Measurements from ENCODE around the gene COL15A1.

Gene COL15A1

GRCh38 chr9:98989036-98990000, 45.6 kb downstream of the COL15A1 start:
- Histone ChIP-seq H3K27me3 (ENCODE audit: insufficient read depth, low read length, poor library complexity) (no peaks in the 10 kb centered on the region), H4K8ac (ENCODE audit: low read depth, low read length) (no peak overlapping the region), H3K56ac (ENCODE audit: low read length) (no peak overlapping the region), H4K5ac (ENCODE audit: low read length) (no peak overlapping the region), H3K4ac (ENCODE audit: low read depth, low read length) (no peak overlapping the region), H2BK15ac (replicated peaks; ENCODE audit: low read depth) (no peak overlapping the region), H3K4me1 (ENCODE audit: control insufficient read depth, low read depth, low read length) (no peaks in the 10 kb centered on the region), H3K4me3 (ENCODE audit: low read length) (no peak overlapping the region), H3K36me3 (ENCODE audit: control insufficient read depth, insufficient read depth, low read length) (no peaks in the 10 kb centered on the region), H3K18ac (ENCODE audit: low read length) (no peak overlapping the region), H3K27ac (ENCODE audit: low read depth, low read length) (no peak overlapping the region), H3K4me2 (ENCODE audit: low read length) (no peak overlapping the region), H3K79me1 (ENCODE audit: low read length) (no peaks in the 10 kb centered on the region), H3K79me2 (ENCODE audit: control insufficient read depth, insufficient read depth, low read length) (no peaks in the 10 kb centered on the region), H2BK120ac (ENCODE audit: low read depth, low read length) (no peak overlapping the region), H3K9ac (ENCODE audit: low read length) (no peak overlapping the region), H3K23ac (ENCODE audit: low read length) (no peak overlapping the region), H2BK5ac (ENCODE audit: low read length) (no peak overlapping the region), H2AK5ac (ENCODE audit: low read length) (no peak overlapping the region)
- no CpG with 5 or more reads among the region's 13 CpGs for WGBS (ENCODE audit: extremely low coverage, insufficient coverage, low lambda C conversion rate)
- DNase-seq, result peak; percentile 57

- Histone ChIP-seq H3K9ac (ENCODE audit: low read length) (no peak overlapping the region), H3K4me2 (ENCODE audit: low read length) (no peak overlapping the region), H3K79me1 (ENCODE audit: low read length) (no peaks in the 10 kb centered on the region), H4K5ac (ENCODE audit: low read length) (no peak overlapping the region), H3K4ac (ENCODE audit: low read depth, low read length) (no peak overlapping the region), H3K36me3 (ENCODE audit: control insufficient read depth, insufficient read depth, low read length) (no peaks in the 10 kb centered on the region), H4K8ac (ENCODE audit: low read depth, low read length) (no peak overlapping the region), H2AK5ac (ENCODE audit: low read length) (no peak overlapping the region), H3K18ac (ENCODE audit: low read length) (no peak overlapping the region), H3K23ac (ENCODE audit: low read length) (no peak overlapping the region), H3K4me1 (ENCODE audit: control insufficient read depth, low read depth, low read length) (no peaks in the 10 kb centered on the region), H2BK120ac (ENCODE audit: low read depth, low read length) (no peak overlapping the region), H3K4me3 (ENCODE audit: low read length) (no peak overlapping the region), H3K56ac (ENCODE audit: low read length) (no peak overlapping the region), H3K27ac (ENCODE audit: low read depth, low read length) (no peak overlapping the region), H3K79me2 (ENCODE audit: control insufficient read depth, insufficient read depth, low read length) (no peaks in the 10 kb centered on the region), H2BK5ac (ENCODE audit: low read length) (no peak overlapping the region), H2BK15ac (replicated peaks; ENCODE audit: low read depth) (no peak overlapping the region), H3K27me3 (ENCODE audit: insufficient read depth, low read length, poor library complexity) (no peaks in the 10 kb centered on the region)
- WGBS (ENCODE audit: extremely low coverage, insufficient coverage, low lambda C conversion rate), result no CpG with 5 or more reads among the region's 8 CpGs
- no peak for DNase-seq
These were observed 46.6 kb downstream of the COL15A1 start for GRCh38 chr9:98990181-98990870.

GRCh38 chr9:98992107-98992884, 48.6 kb downstream of the COL15A1 start:
- DNase-seq, result no peak
- H3K9ac ChIP-seq (ENCODE audit: low read length), result no peak overlapping the region
- no peak overlapping the region for H4K5ac ChIP-seq (ENCODE audit: low read length)
- H3K27ac ChIP-seq (ENCODE audit: low read depth, low read length), result no peak overlapping the region
- H3K36me3 ChIP-seq (ENCODE audit: control insufficient read depth, insufficient read depth, low read length), result no peaks in the 10 kb centered on the region
- H3K79me1 ChIP-seq (ENCODE audit: low read length), result no peaks in the 10 kb centered on the region
- H3K23ac ChIP-seq (ENCODE audit: low read length), result no peak overlapping the region
- no peak overlapping the region for H3K18ac ChIP-seq (ENCODE audit: low read length)
- no peaks in the 10 kb centered on the region for H3K27me3 ChIP-seq (ENCODE audit: insufficient read depth, low read length, poor library complexity)
- no peak overlapping the region for H2BK120ac ChIP-seq (ENCODE audit: low read depth, low read length)
- no peak overlapping the region for H3K4me3 ChIP-seq (ENCODE audit: low read length)
- H2BK15ac ChIP-seq (replicated peaks; ENCODE audit: low read depth), result no peak overlapping the region
- H2AK5ac ChIP-seq (ENCODE audit: low read length), result no peak overlapping the region
- H3K4me2 ChIP-seq (ENCODE audit: low read length), result no peak overlapping the region
- H3K56ac ChIP-seq (ENCODE audit: low read length), result no peak overlapping the region
- no CpG with 5 or more reads among the region's 33 CpGs for WGBS (ENCODE audit: extremely low coverage, insufficient coverage, low lambda C conversion rate)
- no peak overlapping the region for H4K8ac ChIP-seq (ENCODE audit: low read depth, low read length)
- H2BK5ac ChIP-seq (ENCODE audit: low read length), result no peak overlapping the region
- no peaks in the 10 kb centered on the region for H3K4me1 ChIP-seq (ENCODE audit: control insufficient read depth, low read depth, low read length)
- no peaks in the 10 kb centered on the region for H3K79me2 ChIP-seq (ENCODE audit: control insufficient read depth, insufficient read depth, low read length)
- no peak overlapping the region for H3K4ac ChIP-seq (ENCODE audit: low read depth, low read length)

GRCh38 chr9:98992885-98993569, 49.3 kb downstream of the COL15A1 start:
- DNase-seq, result no peak
- Histone ChIP-seq H4K5ac (ENCODE audit: low read length) (no peak overlapping the region), H2BK15ac (replicated peaks; ENCODE audit: low read depth) (no peak overlapping the region), H2BK120ac (ENCODE audit: low read depth, low read length) (no peak overlapping the region), H3K4me2 (ENCODE audit: low read length) (no peak overlapping the region), H3K27ac (ENCODE audit: low read depth, low read length) (no peak overlapping the region), H3K4ac (ENCODE audit: low read depth, low read length) (no peak overlapping the region), H3K56ac (ENCODE audit: low read length) (no peak overlapping the region), H3K4me1 (ENCODE audit: control insufficient read depth, low read depth, low read length) (no peaks in the 10 kb centered on the region), H3K9ac (ENCODE audit: low read length) (no peak overlapping the region), H2AK5ac (ENCODE audit: low read length) (no peak overlapping the region), H3K23ac (ENCODE audit: low read length) (no peak overlapping the region), H3K79me1 (ENCODE audit: low read length) (no peaks in the 10 kb centered on the region), H2BK5ac (ENCODE audit: low read length) (no peak overlapping the region), H4K8ac (ENCODE audit: low read depth, low read length) (no peak overlapping the region), H3K4me3 (ENCODE audit: low read length) (no peak overlapping the region), H3K79me2 (ENCODE audit: control insufficient read depth, insufficient read depth, low read length) (no peaks in the 10 kb centered on the region), H3K18ac (ENCODE audit: low read length) (no peak overlapping the region), H3K36me3 (ENCODE audit: control insufficient read depth, insufficient read depth, low read length) (no peaks in the 10 kb centered on the region), H3K27me3 (ENCODE audit: insufficient read depth, low read length, poor library complexity) (no peaks in the 10 kb centered on the region)
- no CpG with 5 or more reads among the region's 6 CpGs for WGBS (ENCODE audit: extremely low coverage, insufficient coverage, low lambda C conversion rate)

- H3K56ac ChIP-seq (ENCODE audit: low read length), result no peak overlapping the region
- peaks cover 1% of the 10 kb centered on the region for H3K4me1 ChIP-seq (ENCODE audit: control insufficient read depth, low read depth, low read length)
- no peak overlapping the region for H2BK5ac ChIP-seq (ENCODE audit: low read length)
- H3K27me3 ChIP-seq (ENCODE audit: insufficient read depth, low read length, poor library complexity), result no peaks in the 10 kb centered on the region
- no CpG with 5 or more reads among the region's 6 CpGs for WGBS (ENCODE audit: extremely low coverage, insufficient coverage, low lambda C conversion rate)
- no peak overlapping the region for H4K5ac ChIP-seq (ENCODE audit: low read length)
- H3K4me3 ChIP-seq (ENCODE audit: low read length), result no peak overlapping the region
- no peak overlapping the region for H2AK5ac ChIP-seq (ENCODE audit: low read length)
- H2BK15ac ChIP-seq (replicated peaks; ENCODE audit: low read depth), result no peak overlapping the region
- no peaks in the 10 kb centered on the region for H3K36me3 ChIP-seq (ENCODE audit: control insufficient read depth, insufficient read depth, low read length)
- no peaks in the 10 kb centered on the region for H3K79me2 ChIP-seq (ENCODE audit: control insufficient read depth, insufficient read depth, low read length)
- no peak overlapping the region for H3K18ac ChIP-seq (ENCODE audit: low read length)
- H3K23ac ChIP-seq (ENCODE audit: low read length), result no peak overlapping the region
- no peaks in the 10 kb centered on the region for H3K79me1 ChIP-seq (ENCODE audit: low read length)
- H3K27ac ChIP-seq (ENCODE audit: low read depth, low read length), result no peak overlapping the region
- H3K9ac ChIP-seq (ENCODE audit: low read length), result no peak overlapping the region
- DNase-seq, result no peak
- H4K8ac ChIP-seq (ENCODE audit: low read depth, low read length), result no peak overlapping the region
- no peak overlapping the region for H3K4me2 ChIP-seq (ENCODE audit: low read length)
- H3K4ac ChIP-seq (ENCODE audit: low read depth, low read length), result no peak overlapping the region
- no peak overlapping the region for H2BK120ac ChIP-seq (ENCODE audit: low read depth, low read length)
These were observed 49.9 kb downstream of the COL15A1 start for GRCh38 chr9:98993570-98993945.

All from mesendoderm (in vitro differentiated cells).